Hepatocyte (in vitro differentiated cells): Measurements from ENCODE around the gene TBL3. TPM values are rescaled to one million over a fixed set of nuclear protein-coding genes. Genes with fewer than 3 reads are reported as not detected.

ENCODE experiments used
- DNase-seq: peaks from one replicate; pipeline ENCODE4 v3.0.0-alpha.2; 2016; ENCODE audit warnings: low spot score
- H2AFZ ChIP-seq: fragments of 200-600 bp; sonication (generic); 2 replicates; pipeline ENCODE4 v1.6.0; 2016; ENCODE audit warnings: antibody characterized with exemption, mild to moderate bottlenecking
- H3K27ac ChIP-seq: fragments of 200-600 bp; sonication (generic); 2 replicates; pipeline ENCODE4 v1.5.1; 2016; ENCODE audit warnings: mild to moderate bottlenecking
- H3K27me3 ChIP-seq: fragments of 200-600 bp; sonication (generic); 2 replicates; pipeline ENCODE4 v1.6.1; 2016
- H3K36me3 ChIP-seq: fragments of 200-600 bp; sonication (generic); replicated peaks from 2 replicates; pipeline ENCODE4 v1.5.1; 2016; ENCODE audit warnings: low read depth; ENCODE audit not compliant: insufficient read depth
- H3K4me1 ChIP-seq: fragments of 200-600 bp; sonication (generic); 2 replicates; pipeline ENCODE4 v1.5.1; 2016; ENCODE audit warnings: mild to moderate bottlenecking, moderate library complexity; ENCODE audit not compliant: insufficient read depth
- H3K4me2 ChIP-seq: fragments of 200-600 bp; sonication (generic); 2 replicates; pipeline ENCODE4 v1.6.0; 2016
- H3K4me3 ChIP-seq: fragments of 200-600 bp; sonication (generic); 2 replicates; pipeline ENCODE4 v1.5.1; 2016; ENCODE audit warnings: mild to moderate bottlenecking
- H3K79me2 ChIP-seq: fragments of 200-600 bp; sonication (generic); 2 replicates; pipeline ENCODE4 v1.6.0; 2017; ENCODE audit warnings: mild to moderate bottlenecking
- H3K9me2 ChIP-seq: fragments of 200-600 bp; sonication (generic); replicated peaks from 2 replicates; pipeline ENCODE4 v1.6.0; 2017; ENCODE audit warnings: mild to moderate bottlenecking; ENCODE audit not compliant: insufficient read depth
- H3K9me3 ChIP-seq: fragments of 200-600 bp; sonication (generic); 2 replicates; pipeline ENCODE4 v1.5.1; 2016; ENCODE audit warnings: low read depth, mild to moderate bottlenecking
- H4K20me1 ChIP-seq: fragments of 200-600 bp; sonication (generic); 2 replicates; pipeline ENCODE4 v1.6.0; 2016; ENCODE audit warnings: mild to moderate bottlenecking; ENCODE audit not compliant: insufficient read depth, poor library complexity, severe bottlenecking
- EZH2 ChIP-seq: fragments of 200-600 bp; sonication (generic); IDR thresholded peaks from 2 replicates; pipeline ENCODE4 v1.6.1; 2016; ENCODE audit warnings: antibody characterized with exemption, mild to moderate bottlenecking, borderline replicate concordance
- EZH2phosphoT487 ChIP-seq: fragments of 200-600 bp; sonication (generic); IDR thresholded peaks from one replicate; pipeline ENCODE4 v1.6.1; 2018; ENCODE audit warnings: antibody characterized with exemption, mild to moderate bottlenecking, low read depth, moderate library complexity; ENCODE audit not compliant: unreplicated experiment, severe bottlenecking
- WGBS: methylation state at CpG from one replicate; pipeline ENCODE4 v1.1.6; 2016; ENCODE audit warnings: low lambda C conversion rate; ENCODE audit errors: missing lambda C conversion rate; 5-methylcytosine and 5-hydroxymethylcytosine counted together
- polyA plus RNA-seq: library from polyadenylated mRNA; unstranded; fragments of >200 nt; fragmentation: Nextera tagmentation; extraction: Ambion mirVana; gene quantifications from 2 replicates; pipeline ENCODE4 v1.2.1, GENCODE V29; 2016
- total RNA-seq: library from RNA; depleted of rRNA; stranded (reverse); fragments of >200 nt; gene quantifications from 2 replicates; pipeline ENCODE4 v1.2.3, GENCODE V29; 2014
- TF ChIP-seq, protein P1 (sequence below): fragments of 200-600 bp; sonication (generic); IDR thresholded peaks from 2 replicates; pipeline ENCODE4 v1.5.1; 2016; ENCODE audit warnings: antibody characterized with exemption, mild to moderate bottlenecking; ENCODE audit not compliant: poor library complexity

Gene TBL3
- total and polyA plus RNA-seq, 2 experiments from 2014 or later, result 24.2 to 48.5 TPM

DNA sequence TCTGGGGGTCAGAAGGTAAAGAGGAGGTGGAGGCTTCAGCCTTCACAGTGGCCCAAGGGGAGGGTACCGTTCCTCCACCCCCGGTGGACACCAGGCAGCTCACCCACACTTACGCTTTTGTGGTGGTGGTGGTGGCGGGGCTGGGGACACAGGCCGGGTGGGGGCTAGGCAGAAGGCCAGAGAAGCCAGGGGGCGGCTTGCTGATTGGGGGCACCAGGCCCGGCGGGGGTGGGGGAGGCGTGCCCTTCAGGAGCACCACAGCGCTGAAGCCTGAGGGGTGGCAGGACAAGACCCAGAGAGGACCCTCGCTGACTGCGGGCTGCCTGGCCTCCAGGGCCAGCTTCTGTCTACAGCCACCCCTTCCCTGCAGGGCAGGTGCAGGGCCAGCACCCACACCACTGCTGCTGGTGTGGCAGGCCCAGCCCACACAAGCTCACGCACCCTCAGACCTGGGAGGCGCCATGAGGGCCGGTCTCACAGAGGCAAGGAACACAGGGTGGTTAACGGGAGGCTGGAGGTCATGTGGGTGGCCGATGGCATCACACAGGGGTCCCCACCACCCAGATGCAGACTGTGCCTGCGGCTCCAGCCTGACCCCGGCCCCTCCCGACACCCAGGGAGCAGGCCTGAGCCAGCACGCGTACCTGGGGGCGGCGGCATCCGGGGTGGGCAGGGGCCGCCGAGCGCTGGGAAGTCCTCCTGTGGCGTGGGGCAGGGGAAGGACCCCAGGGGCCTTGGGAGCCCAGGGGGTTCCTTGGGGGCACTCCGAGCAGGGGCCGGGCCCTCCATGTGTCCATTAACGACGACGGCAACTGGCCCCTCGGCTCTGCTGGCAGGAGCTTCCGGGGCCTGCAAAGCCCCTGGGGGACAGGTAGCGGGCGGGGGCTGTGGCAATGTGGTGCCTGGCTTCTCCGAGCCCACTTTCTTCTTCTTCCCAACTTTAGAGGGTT lies 27.3 kb downstream of the TBL3 start:
- Histone ChIP-seq H3K4me3 (no peak overlapping the region), H3K27ac (no peak overlapping the region), H3K79me2 (peaks cover 8% of the 10 kb centered on the region), H3K36me3 (no peaks in the 10 kb centered on the region), H3K9me2 (no peaks in the 10 kb centered on the region), H3K4me1 (peaks cover 12% of the 10 kb centered on the region), H3K9me3 (no peaks in the 10 kb centered on the region), H3K27me3 (no peaks in the 10 kb centered on the region), H4K20me1 (peaks cover 12% of the 10 kb centered on the region), H3K4me2 (no peak overlapping the region), H2AFZ (no peak overlapping the region)
- 98% methylated on average over 31 of the region's 39 CpGs for WGBS
- TF ChIP-seq EZH2, result no peak
- DNase-seq, result no peak

DNA sequence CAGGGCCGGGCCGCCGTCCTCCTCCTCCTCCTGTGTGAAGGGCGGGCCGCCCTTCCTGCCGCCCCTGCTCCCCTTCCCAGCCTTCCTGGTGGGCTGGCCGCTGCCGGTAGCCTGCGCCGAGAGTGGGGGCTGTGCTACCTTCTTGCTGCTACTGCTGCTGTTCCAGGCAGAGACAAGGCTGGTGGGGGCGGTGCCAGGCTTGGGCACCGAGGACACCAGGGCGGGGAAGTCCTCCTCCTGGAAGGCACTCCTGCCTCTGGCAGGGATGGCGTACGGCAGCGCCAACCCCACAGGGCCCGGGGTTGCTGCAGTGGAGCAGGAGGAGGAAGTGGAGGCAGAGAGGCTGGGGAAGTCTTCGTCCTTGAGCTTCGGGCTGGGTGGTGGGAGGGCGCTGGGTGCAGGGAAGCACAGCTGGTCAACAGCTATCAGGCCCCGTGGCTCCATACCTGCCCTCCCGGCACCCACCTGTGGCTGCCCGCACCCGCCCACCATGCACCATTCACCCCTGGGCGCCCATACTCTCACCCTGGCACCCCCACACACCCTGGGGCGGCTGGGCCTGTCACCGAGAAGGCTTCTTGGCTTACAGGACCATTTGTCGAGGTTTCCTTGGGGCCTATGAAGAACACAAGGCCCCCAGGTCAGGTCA lies 28.1 kb downstream of the TBL3 start:
- Histone ChIP-seq H3K9me2 (no peaks in the 10 kb centered on the region), H3K4me1 (peaks cover 15% of the 10 kb centered on the region), H3K79me2 (peaks cover 17% of the 10 kb centered on the region), H3K27ac (no peak overlapping the region), H3K4me2 (no peak overlapping the region), H4K20me1 (peaks cover 18% of the 10 kb centered on the region), H3K4me3 (no peak overlapping the region), H3K27me3 (no peaks in the 10 kb centered on the region), H2AFZ (no peak overlapping the region), H3K36me3 (no peaks in the 10 kb centered on the region), H3K9me3 (no peaks in the 10 kb centered on the region)
- no peak for DNase-seq
- no peak for TF ChIP-seq EZH2phosphoT487
- TF ChIP-seq, protein P1, sequence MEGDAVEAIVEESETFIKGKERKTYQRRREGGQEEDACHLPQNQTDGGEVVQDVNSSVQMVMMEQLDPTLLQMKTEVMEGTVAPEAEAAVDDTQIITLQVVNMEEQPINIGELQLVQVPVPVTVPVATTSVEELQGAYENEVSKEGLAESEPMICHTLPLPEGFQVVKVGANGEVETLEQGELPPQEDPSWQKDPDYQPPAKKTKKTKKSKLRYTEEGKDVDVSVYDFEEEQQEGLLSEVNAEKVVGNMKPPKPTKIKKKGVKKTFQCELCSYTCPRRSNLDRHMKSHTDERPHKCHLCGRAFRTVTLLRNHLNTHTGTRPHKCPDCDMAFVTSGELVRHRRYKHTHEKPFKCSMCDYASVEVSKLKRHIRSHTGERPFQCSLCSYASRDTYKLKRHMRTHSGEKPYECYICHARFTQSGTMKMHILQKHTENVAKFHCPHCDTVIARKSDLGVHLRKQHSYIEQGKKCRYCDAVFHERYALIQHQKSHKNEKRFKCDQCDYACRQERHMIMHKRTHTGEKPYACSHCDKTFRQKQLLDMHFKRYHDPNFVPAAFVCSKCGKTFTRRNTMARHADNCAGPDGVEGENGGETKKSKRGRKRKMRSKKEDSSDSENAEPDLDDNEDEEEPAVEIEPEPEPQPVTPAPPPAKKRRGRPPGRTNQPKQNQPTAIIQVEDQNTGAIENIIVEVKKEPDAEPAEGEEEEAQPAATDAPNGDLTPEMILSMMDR, result no peak
- no peak for TF ChIP-seq EZH2
- WGBS, result 98% methylated on average over 25 of the region's 28 CpGs

DNA sequence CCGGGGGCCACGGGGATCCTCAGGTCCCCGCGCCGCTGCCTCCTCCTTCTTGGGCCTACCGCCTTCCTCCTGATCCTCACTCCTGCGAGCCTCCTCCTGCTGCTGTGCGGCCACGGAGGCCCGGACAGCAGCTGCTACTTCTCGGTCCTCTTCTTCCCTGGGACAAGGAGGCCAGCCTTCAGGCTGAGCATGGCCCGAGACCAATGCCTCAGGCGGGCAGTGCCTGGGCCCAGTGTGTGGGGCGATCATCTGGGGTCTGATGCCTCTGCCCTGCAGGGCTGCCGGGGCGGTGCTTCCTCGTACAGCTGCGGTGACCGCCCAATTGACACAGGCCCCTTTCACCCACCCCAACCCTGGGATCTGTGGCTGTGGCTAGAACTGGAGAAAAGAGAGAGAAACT lies 29.2 kb downstream of the TBL3 start:
- Histone ChIP-seq H3K9me2 (no peaks in the 10 kb centered on the region), H3K27me3 (no peaks in the 10 kb centered on the region), H3K36me3 (no peaks in the 10 kb centered on the region), H3K27ac (no peak overlapping the region), H3K4me3 (no peak overlapping the region), H3K9me3 (no peaks in the 10 kb centered on the region), H3K79me2 (peaks cover 27% of the 10 kb centered on the region), H3K4me1 (peaks cover 15% of the 10 kb centered on the region), H2AFZ (no peak overlapping the region), H3K4me2 (no peak overlapping the region), H4K20me1 (peaks cover 29% of the 10 kb centered on the region)
- DNase-seq, result no peak
- 97% methylated on average over 19 of the region's 19 CpGs for WGBS
- TF ChIP-seq, protein P1, result no peak
- TF ChIP-seq EZH2 (no peak), EZH2phosphoT487 (no peak)
